Thymus (tissue), 11 donors: ENCODE measurements around the gene CDK15. TPM values are rescaled to one million over a fixed set of nuclear protein-coding genes. Genes with fewer than 3 reads are reported as not detected.

Source experiments
- DNase-seq, 9 donors: peaks; one replicate each; pipeline ENCODE4 v3.0.0-alpha.2; 2013; ENCODE audit warnings: low spot score in 9 of 9, low read depth in 6 of 9, missing footprints in 1 of 9
- H3K27ac ChIP-seq, 2 donors: one replicate each; pipeline ENCODE4 v1.5.1; 2013; ENCODE audit warnings: control low read depth in 1 of 2, low read depth in 1 of 2, low read length in 1 of 2, mild to moderate bottlenecking in 1 of 2, moderate library complexity in 1 of 2
- H3K27me3 ChIP-seq, 2 donors: one replicate each; pipeline ENCODE4 v1.5.1; 2013; ENCODE audit warnings: low read length in 1 of 2; ENCODE audit not compliant: control insufficient read depth in 2 of 2, insufficient read depth in 1 of 2
- H3K36me3 ChIP-seq, 2 donors: one replicate each; pipeline ENCODE4 v1.5.1; 2013; ENCODE audit warnings: low read length in 1 of 2, mild to moderate bottlenecking in 1 of 2, moderate library complexity in 1 of 2; ENCODE audit not compliant: control insufficient read depth in 2 of 2, insufficient read depth in 2 of 2
- H3K4me1 ChIP-seq, 2 donors: one replicate each; pipeline ENCODE4 v1.5.1; 2013; ENCODE audit warnings: low read length in 2 of 2; ENCODE audit not compliant: control insufficient read depth in 2 of 2, insufficient read depth in 2 of 2
- H3K4me3 ChIP-seq, 2 donors: one replicate each; pipeline ENCODE4 v1.5.1; 2013; ENCODE audit warnings: low read length in 2 of 2, control low read depth in 1 of 2, mild to moderate bottlenecking in 1 of 2
- H3K9me3 ChIP-seq, 2 donors: one replicate each; pipeline ENCODE4 v1.5.1; 2013; ENCODE audit warnings: low read length in 1 of 2, mild to moderate bottlenecking in 1 of 2; ENCODE audit not compliant: control insufficient read depth in 2 of 2, insufficient read depth in 1 of 2
- WGBS: extraction: QIAGEN DNeasy Blood & Tissue Kit; methylation state at CpG from one replicate; pipeline ENCODE4 v1.1.7; 2013; 5-methylcytosine and 5-hydroxymethylcytosine counted together
- polyA plus RNA-seq: library from polyadenylated mRNA; stranded (reverse); fragments of 200-250 nt; gene quantifications from one replicate; pipeline ENCODE4 v1.2.3, GENCODE V29; 2013
- total RNA-seq: library from RNA; stranded (reverse); fragments of 120-200 nt; gene quantifications from one replicate; pipeline ENCODE4 v1.2.4, GENCODE V29; 2013
- donor health status: healthy.

Gene CDK15
- total and polyA plus RNA-seq, 2 donors: 0.18 to 0.19 TPM

- H3K27ac ChIP-seq: no peak overlapping the region
- WGBS: 97% methylated on average over 4 of the region's 4 CpGs
- no peak for DNase-seq
- no peaks in the 10 kb centered on the region for H3K27me3 ChIP-seq
- H3K36me3 ChIP-seq: no peaks in the 10 kb centered on the region
- no peaks in the 10 kb centered on the region for H3K9me3 ChIP-seq
- no peak overlapping the region for H3K4me3 ChIP-seq
- H3K4me1 ChIP-seq: no peaks in the 10 kb centered on the region
Observed at GRCh38 chr2:201916565-201916964, 110.2 kb downstream of the CDK15 start.

- no peak for DNase-seq
- Histone ChIP-seq H3K27ac (no peak overlapping the region), H3K36me3 (no peaks in the 10 kb centered on the region), H3K4me3 (no peak overlapping the region), H3K9me3 (no peaks in the 10 kb centered on the region), H3K27me3 (no peaks in the 10 kb centered on the region), H3K4me1 (no peaks in the 10 kb centered on the region)
- 94% methylated on average over 10 of the region's 10 CpGs for WGBS
Observed at GRCh38 chr2:201918616-201919307, 112.4 kb downstream of the CDK15 start.

GRCh38 chr2:201919308-201919634, 112.9 kb downstream of the CDK15 start:
- Histone ChIP-seq H3K27ac (no peak overlapping the region), H3K4me1 (no peaks in the 10 kb centered on the region), H3K9me3 (no peaks in the 10 kb centered on the region), H3K36me3 (no peaks in the 10 kb centered on the region), H3K27me3 (no peaks in the 10 kb centered on the region), H3K4me3 (no peak overlapping the region)
- 98% methylated on average over 6 of the region's 6 CpGs for WGBS
- DNase-seq: no peak

GRCh38 chr2:201923436-201924328, 117.3 kb downstream of the CDK15 start:
- no peaks in the 10 kb centered on the region for H3K9me3 ChIP-seq
- H3K4me1 ChIP-seq: no peaks in the 10 kb centered on the region
- no peak overlapping the region for H3K4me3 ChIP-seq
- H3K27ac ChIP-seq: no peak overlapping the region
- H3K27me3 ChIP-seq: peaks cover 0 to 2% of the 10 kb centered on the region in 2 donors
- no peaks in the 10 kb centered on the region for H3K36me3 ChIP-seq
- no peak for DNase-seq
- 86% methylated on average over 10 of the region's 10 CpGs for WGBS

- Histone ChIP-seq H3K4me3 (no peak overlapping the region), H3K36me3 (no peaks in the 10 kb centered on the region), H3K4me1 (no peaks in the 10 kb centered on the region), H3K27ac (no peak overlapping the region), H3K9me3 (no peaks in the 10 kb centered on the region), H3K27me3 (peaks cover 0 to 2% of the 10 kb centered on the region in 2 donors)
- no peak for DNase-seq
- WGBS: 97% methylated on average over 5 of the region's 5 CpGs
Observed at GRCh38 chr2:201924453-201924852, 118.1 kb downstream of the CDK15 start.

GRCh38 chr2:201925056-201925455, 118.7 kb downstream of the CDK15 start:
- WGBS: 96% methylated on average over 5 of the region's 5 CpGs
- H3K27me3 ChIP-seq: peaks cover 0 to 2% of the 10 kb centered on the region in 2 donors
- H3K27ac ChIP-seq: no peak overlapping the region
- no peaks in the 10 kb centered on the region for H3K9me3 ChIP-seq
- no peaks in the 10 kb centered on the region for H3K36me3 ChIP-seq
- no peak overlapping the region for H3K4me3 ChIP-seq
- no peak for DNase-seq
- H3K4me1 ChIP-seq: no peaks in the 10 kb centered on the region

- no peaks in the 10 kb centered on the region for H3K9me3 ChIP-seq
- no peak overlapping the region for H3K4me3 ChIP-seq
- no peak for DNase-seq
- over 99% methylated on average over 3 of the region's 3 CpGs for WGBS
- H3K36me3 ChIP-seq: no peaks in the 10 kb centered on the region
- no peaks in the 10 kb centered on the region for H3K4me1 ChIP-seq
- H3K27ac ChIP-seq: no peak overlapping the region
- peaks cover 0 to 2% of the 10 kb centered on the region in 2 donors for H3K27me3 ChIP-seq
Observed at GRCh38 chr2:201926067-201926466, 119.7 kb downstream of the CDK15 start.

- no peak overlapping the region for H3K27ac ChIP-seq
- DNase-seq: no peak
- H3K9me3 ChIP-seq: no peaks in the 10 kb centered on the region
- WGBS: 97% methylated on average over 8 of the region's 8 CpGs
- peaks cover 0 to 2% of the 10 kb centered on the region in 2 donors for H3K27me3 ChIP-seq
- no peak overlapping the region for H3K4me3 ChIP-seq
- H3K4me1 ChIP-seq: no peaks in the 10 kb centered on the region
- H3K36me3 ChIP-seq: no peaks in the 10 kb centered on the region
Observed at GRCh38 chr2:201928363-201928762, 122.0 kb downstream of the CDK15 start.

GRCh38 chr2:201929281-201930026, 123.1 kb downstream of the CDK15 start:
- Histone ChIP-seq H3K4me3 (no peak overlapping the region), H3K9me3 (no peaks in the 10 kb centered on the region), H3K36me3 (no peaks in the 10 kb centered on the region), H3K27ac (no peak overlapping the region), H3K4me1 (no peaks in the 10 kb centered on the region), H3K27me3 (peaks cover 0 to 2% of the 10 kb centered on the region in 2 donors)
- WGBS: 96% methylated on average over 3 of the region's 3 CpGs
- no peak for DNase-seq
